Adrenal gland (tissue), 12 donors: ENCODE measurements around the gene CLDN24. TPM values are rescaled to one million over a fixed set of nuclear protein-coding genes. Genes with fewer than 3 reads are reported as not detected.

Source experiments
- DNase-seq, 7 donors: peaks; one replicate each; pipeline ENCODE4 v3.0.0-alpha.2; 2019 to 2020
- H3K27ac ChIP-seq, 5 donors: fragments of 200-600 bp; sonication (generic) in 4 of 5; 1 replicate in 3 of 5; 2 replicates in 2 of 5; pipeline versions ENCODE4 v1.5.1 to v1.8.0; 2016 to 2020; ENCODE audit warnings: mild to moderate bottlenecking in 1 of 5
- H3K27me3 ChIP-seq: fragments of 200-600 bp; 2 replicates; pipeline ENCODE4 v1.8.0; 2021
- H3K36me3 ChIP-seq, 2 donors: fragments of 200-600 bp; replicated peaks in 1 of 2; 1 replicate in 1 of 2; 2 replicates in 1 of 2; pipeline versions ENCODE4 v1.5.1 to v1.8.0; 2018 to 2022
- H3K4me1 ChIP-seq, 2 donors: fragments of 200-600 bp; replicated peaks in 1 of 2; 1 replicate in 1 of 2; 2 replicates in 1 of 2; pipeline versions ENCODE4 v1.5.1 to v1.8.0; 2018 to 2021
- H3K4me3 ChIP-seq, 4 donors: fragments of 200-600 bp; sonication (generic) in 3 of 4; one replicate each; pipeline ENCODE4 v1.5.1; 2016 to 2018
- H3K9me3 ChIP-seq, 3 donors: fragments of 200-600 bp; sonication (generic) in 1 of 3; replicated peaks in 1 of 3; 1 replicate in 2 of 3; 2 replicates in 1 of 3; pipeline versions ENCODE4 v1.5.1 to v1.8.0; 2016 to 2021
- POLR2A ChIP-seq, 2 donors: fragments of 450-650 bp; IDR thresholded peaks; one replicate each; pipeline ENCODE4 v1.6.1; 2017; ENCODE audit warnings: antibody characterized with exemption in 2 of 2, mild to moderate bottlenecking in 2 of 2, moderate library complexity in 1 of 2
- WGBS, 4 donors: extraction: QIAGEN DNeasy Blood & Tissue Kit in 2 of 4; methylation state at CpG; one replicate each; pipeline versions ENCODE4 v1.1.5 to v1.1.7; 2013 to 2017; 5-methylcytosine and 5-hydroxymethylcytosine counted together
- intact Hi-C, 2 donors: fragments of 100-400 bp; cut with DNase I; formaldehyde crosslinking; loops; one replicate each; pipeline versions ENCODE4 v1.14.1 to v1.15.0; 2022 to 2023
- polyA plus RNA-seq, 3 donors: library from polyadenylated mRNA; stranded (reverse); fragments of 200-250 nt in 2 of 3; fragments of 350-450 nt in 1 of 3; fragmentation: Illumina TruSeq in 1 of 3; extraction: RNeasy Lipid Tissue Mini Kit (QIAGEN cat#74804) in 1 of 3; gene quantifications; one replicate each; pipeline ENCODE4 v1.2.3, GENCODE V29; 2013 to 2014
- total RNA-seq, 9 donors: library from RNA; depleted of rRNA in 4 of 9; stranded (reverse); fragments of >200 nt in 4 of 9; fragments of 120-200 nt in 1 of 9; fragmentation: NEBNext Ultra II Directional in 1 of 9; extraction: Animal tissue kit (Norgen Biotek cat#: 25700) in 1 of 9; gene quantifications; one replicate each; pipeline versions ENCODE4 v1.1.0 to v1.2.4, GENCODE V29; 2013 to 2023
- TF ChIP-seq, protein P1 (sequence below), 6 experiments: fragments of 450-650 bp in 4 of 6; fragments of 200-600 bp in 2 of 6; sonication (generic) in 1 of 6; IDR thresholded peaks; 1 replicate in 5 of 6; 2 replicates in 1 of 6; pipeline versions ENCODE4 v1.5.1 to v1.8.0; 2016 to 2021; ENCODE audit warnings: antibody characterized with exemption in 6 of 6, mild to moderate bottlenecking in 2 of 6, moderate library complexity in 1 of 6
- donor health status: healthy with polysubstance abuse.
- donor health status: Bipolar disorder and iron deficiency.
- donor health status: DM: yes; HTN: yes; CAD: no.
- donor health status: DM: no; HTN: no; CAD: no.
- donor health status: DM: no; HTN: no; CAD: no.
- donor health status: DM: yes; HTN: yes; CAD: no.

Gene CLDN24
- total and polyA plus RNA-seq, 12 donors = not detected

GRCh38 chr4:183333983-183334382 lies 11.8 kb upstream of the CLDN24 start:
- peaks cover 19% of the 10 kb centered on the region for H3K27me3 ChIP-seq
- WGBS, 4 donors = 84 to 91% (median 87%) methylated on average over 6 of the region's 6 CpGs

DNA sequence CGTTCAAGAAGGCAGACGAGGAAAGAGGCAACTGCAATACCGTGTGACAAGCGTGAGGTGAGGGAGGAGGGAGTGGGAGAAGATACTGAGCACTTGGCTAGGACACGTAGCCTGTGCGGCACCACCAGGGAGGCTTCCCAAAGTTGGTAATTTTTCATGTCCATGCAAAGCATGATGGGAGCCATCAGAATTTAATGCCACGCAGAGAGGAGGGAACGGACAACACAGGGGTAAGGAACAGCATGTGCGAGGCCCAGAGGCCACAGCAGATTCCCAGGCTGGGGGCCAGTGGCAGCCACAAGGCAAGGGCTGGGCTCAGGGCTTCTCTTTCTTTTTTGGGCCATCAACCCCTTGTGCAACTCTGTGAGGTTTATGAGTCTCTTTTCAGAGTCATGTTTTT lies 11.0 kb upstream of the CLDN24 start:
- no peaks in the 10 kb centered on the region for H3K36me3 ChIP-seq
- no peak for DNase-seq
- WGBS, 4 donors = 87 to 96% (median 89%) methylated on average over 9 of the region's 9 CpGs
- no peak overlapping the region for H3K27ac ChIP-seq
- TF ChIP-seq, protein P1, sequence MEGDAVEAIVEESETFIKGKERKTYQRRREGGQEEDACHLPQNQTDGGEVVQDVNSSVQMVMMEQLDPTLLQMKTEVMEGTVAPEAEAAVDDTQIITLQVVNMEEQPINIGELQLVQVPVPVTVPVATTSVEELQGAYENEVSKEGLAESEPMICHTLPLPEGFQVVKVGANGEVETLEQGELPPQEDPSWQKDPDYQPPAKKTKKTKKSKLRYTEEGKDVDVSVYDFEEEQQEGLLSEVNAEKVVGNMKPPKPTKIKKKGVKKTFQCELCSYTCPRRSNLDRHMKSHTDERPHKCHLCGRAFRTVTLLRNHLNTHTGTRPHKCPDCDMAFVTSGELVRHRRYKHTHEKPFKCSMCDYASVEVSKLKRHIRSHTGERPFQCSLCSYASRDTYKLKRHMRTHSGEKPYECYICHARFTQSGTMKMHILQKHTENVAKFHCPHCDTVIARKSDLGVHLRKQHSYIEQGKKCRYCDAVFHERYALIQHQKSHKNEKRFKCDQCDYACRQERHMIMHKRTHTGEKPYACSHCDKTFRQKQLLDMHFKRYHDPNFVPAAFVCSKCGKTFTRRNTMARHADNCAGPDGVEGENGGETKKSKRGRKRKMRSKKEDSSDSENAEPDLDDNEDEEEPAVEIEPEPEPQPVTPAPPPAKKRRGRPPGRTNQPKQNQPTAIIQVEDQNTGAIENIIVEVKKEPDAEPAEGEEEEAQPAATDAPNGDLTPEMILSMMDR (IDR thresholded peaks at IDR 0.05) = no peak
- TF ChIP-seq POLR2A (IDR thresholded peaks at IDR 0.05) = no peak
- no peaks in the 10 kb centered on the region for H3K4me1 ChIP-seq
- H3K9me3 ChIP-seq = no peaks in the 10 kb centered on the region
- intact Hi-C loops = no loop called here
- H3K4me3 ChIP-seq = no peak overlapping the region
- H3K27me3 ChIP-seq = peaks cover 19% of the 10 kb centered on the region

More at GRCh38 chr4:183333983-183334382, 11.8 kb upstream of the CLDN24 start:
- no peak for TF ChIP-seq POLR2A (IDR thresholded peaks at IDR 0.05)
- TF ChIP-seq, protein P1 (IDR thresholded peaks at IDR 0.05) = no peak
- no peaks in the 10 kb centered on the region for H3K4me1 ChIP-seq
- no peak for DNase-seq
- H3K27ac ChIP-seq = no peak overlapping the region
- H3K9me3 ChIP-seq = no peaks in the 10 kb centered on the region
- no peak overlapping the region for H3K4me3 ChIP-seq
- no peaks in the 10 kb centered on the region for H3K36me3 ChIP-seq
- intact Hi-C loops = no loop called here

DNA sequence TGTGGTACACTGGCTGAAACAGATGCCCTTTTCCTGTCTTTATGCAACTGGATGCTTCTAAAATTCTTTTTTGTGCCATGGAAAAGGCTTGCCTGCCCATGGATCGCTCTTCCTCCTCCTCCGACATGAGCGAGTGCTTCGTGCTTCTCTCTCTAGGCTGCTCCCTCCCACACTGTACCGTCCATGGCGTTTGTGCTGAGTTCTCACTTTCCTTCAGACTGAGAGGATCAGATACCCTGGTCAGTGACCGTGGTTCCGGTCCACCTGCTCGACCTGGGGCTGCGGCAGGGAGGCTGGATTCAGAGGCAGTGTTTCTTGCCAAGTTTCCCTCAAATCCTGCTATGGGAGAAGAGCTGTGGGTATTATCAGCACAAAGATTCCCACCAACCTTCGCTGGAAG lies 10.2 kb upstream of the CLDN24 start:
- TF ChIP-seq POLR2A (IDR thresholded peaks at IDR 0.05) = no peak
- TF ChIP-seq, protein P1 (IDR thresholded peaks at IDR 0.05) = no peak
- Histone ChIP-seq H3K36me3 (no peaks in the 10 kb centered on the region), H3K9me3 (no peaks in the 10 kb centered on the region), H3K27ac (no peak overlapping the region), H3K27me3 (peaks cover 19% of the 10 kb centered on the region), H3K4me3 (no peak overlapping the region), H3K4me1 (no peaks in the 10 kb centered on the region)
- 70 to 87% (median 74%) methylated on average over 11 of the region's 11 CpGs for WGBS, 4 donors
- peak in 1 of 7 donors; percentile 14 for DNase-seq
- intact Hi-C loops = no loop called here

DNA sequence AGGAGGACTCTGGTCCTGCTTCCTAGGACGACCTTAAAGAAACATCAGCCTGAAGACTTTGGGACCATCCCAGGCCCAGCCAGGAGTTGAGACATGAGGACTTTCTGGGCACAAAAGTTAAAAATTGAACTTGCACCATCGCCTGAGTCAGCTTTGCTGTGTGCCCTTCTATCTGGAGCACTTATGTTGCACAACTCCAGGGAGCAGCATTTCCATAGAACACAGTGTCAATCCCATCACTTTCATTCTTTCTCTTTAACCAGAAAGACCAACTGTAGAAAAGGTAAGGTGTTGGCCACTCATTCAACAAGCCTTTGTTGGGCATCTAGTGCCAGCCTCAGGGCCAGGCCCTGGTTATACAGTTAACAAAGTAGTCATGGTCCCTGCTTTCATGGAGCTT lies 8.6 kb upstream of the CLDN24 start:
- 83 to 100% (median 92%) methylated on average over 2 of the region's 2 CpGs for WGBS, 4 donors

More for the DNA sequence above, 8.6 kb upstream of the CLDN24 start:
- H3K36me3 ChIP-seq = no peaks in the 10 kb centered on the region
- no peak overlapping the region for H3K4me3 ChIP-seq
- intact Hi-C loops = no loop called here
- TF ChIP-seq, protein P1 (IDR thresholded peaks at IDR 0.05) = no peak
- no peak for TF ChIP-seq POLR2A (IDR thresholded peaks at IDR 0.05)
- no peak overlapping the region for H3K27ac ChIP-seq
- H3K4me1 ChIP-seq = no peaks in the 10 kb centered on the region
- DNase-seq = peak in 1 of 7 donors; percentile 18
- peaks cover 13% of the 10 kb centered on the region for H3K27me3 ChIP-seq
- H3K9me3 ChIP-seq = no peaks in the 10 kb centered on the region
